LNCAP (cell line): ENCODE measurements around the gene CAMK2B.
A peak's percentile ranks its signal among the peaks of the same experiment; 100 is the strongest.

ENCODE experiments used
- CTCF ChIP-seq: fragments of 450-650 bp; IDR thresholded peaks from 2 replicates; pipeline ENCODE4 v1.5.1; 2017; ENCODE audit warnings: mild to moderate bottlenecking

The CAMK2B gene

GRCh38 chr7:44251881-44252280 is 73.5 kb downstream of the CAMK2B start:
- TF ChIP-seq CTCF: no peak

DNA sequence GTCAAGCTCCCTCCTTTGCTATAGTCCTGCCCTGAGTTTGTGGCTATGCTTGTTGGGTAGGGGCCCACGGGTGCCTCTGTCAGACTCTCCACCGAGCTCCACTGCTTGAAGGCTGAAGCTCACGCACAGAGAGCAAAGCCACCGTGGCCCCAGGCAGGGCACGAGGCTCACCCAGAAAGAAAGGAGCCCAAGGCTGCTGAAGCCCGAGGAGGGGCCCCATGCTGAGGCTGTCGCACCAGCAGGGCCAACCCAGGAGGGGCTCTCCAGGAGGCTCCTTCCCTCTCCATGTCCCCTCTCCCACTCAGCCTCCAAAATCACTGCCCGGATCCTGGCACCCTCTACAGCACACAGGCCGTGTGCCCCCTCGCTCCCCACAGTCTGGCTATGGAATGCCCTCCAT is 74.1 kb downstream of the CAMK2B start:
- no peak for TF ChIP-seq CTCF

DNA sequence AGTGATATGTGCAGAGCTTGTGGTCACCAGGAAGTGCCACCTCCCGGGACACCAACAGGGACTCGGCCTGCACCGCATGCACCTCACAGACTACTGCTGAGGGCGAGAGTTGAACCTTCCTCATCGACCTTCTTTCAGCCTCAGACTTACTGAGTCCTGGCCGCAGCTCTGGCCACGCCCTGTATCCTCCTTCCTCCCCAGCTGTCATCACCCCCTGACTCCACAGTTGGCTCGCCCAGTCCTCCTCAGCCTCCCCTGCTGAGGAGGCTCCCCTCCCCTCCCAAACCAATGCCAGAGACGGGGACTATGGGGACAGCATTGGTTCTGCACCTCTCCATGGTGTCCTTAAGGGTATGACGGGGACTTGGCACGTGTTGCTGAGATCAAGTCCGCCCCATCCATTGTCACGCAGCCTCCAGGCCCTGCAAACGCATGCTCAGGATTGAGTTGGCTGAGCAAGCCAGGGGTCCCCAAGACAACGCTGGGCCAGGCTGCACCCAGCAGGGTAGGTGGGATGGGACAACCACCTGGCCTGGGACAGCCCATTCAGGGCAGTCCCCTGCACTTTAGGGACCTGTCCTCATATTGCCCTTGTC is 75.7 kb downstream of the CAMK2B start:
- TF ChIP-seq CTCF: no peak

DNA sequence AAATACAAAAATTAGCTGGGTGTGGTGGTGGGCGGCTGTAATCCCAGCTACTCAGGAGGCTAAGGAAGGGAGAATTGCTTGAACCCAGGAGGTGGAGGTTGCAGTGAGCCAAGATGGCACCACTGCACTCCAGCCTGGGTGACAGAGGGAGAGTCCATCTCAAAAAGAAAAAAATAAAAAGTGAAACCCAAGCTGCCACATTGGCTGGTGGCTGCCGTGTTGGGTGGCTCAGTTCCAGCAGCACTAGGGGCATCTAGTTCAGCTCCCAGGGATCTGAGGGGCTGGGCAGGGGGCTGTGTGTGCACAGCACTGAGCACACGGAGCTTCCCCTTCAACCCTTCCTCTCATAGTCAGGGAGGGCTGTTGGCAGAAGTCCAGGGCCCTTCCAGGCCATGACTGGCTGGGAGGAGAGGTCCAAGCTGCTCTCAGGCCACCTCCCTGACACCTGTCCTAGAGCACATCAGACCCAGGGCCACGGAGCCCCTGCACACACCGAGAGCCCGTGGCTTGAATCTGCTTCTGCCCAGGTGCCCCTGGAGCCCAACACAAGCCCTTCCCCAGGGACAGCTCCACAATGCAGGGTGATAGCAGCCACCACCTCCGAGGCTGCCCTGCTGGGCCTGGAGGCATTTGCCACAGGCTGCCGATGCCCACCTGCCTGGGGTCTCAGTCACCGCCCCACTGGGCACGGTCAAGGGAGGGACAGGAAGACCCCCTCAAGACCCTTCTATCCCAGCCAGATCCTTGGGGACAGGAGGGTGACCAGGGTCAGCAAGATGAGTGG is 77.3 kb downstream of the CAMK2B start:
- TF ChIP-seq CTCF: no peak

- TF ChIP-seq CTCF: no peak
These were observed 78.8 kb downstream of the CAMK2B start for GRCh38 chr7:44246396-44247113.

GRCh38 chr7:44244282-44244681 is 81.1 kb downstream of the CAMK2B start:
- peak; percentile 58 for TF ChIP-seq CTCF

DNA sequence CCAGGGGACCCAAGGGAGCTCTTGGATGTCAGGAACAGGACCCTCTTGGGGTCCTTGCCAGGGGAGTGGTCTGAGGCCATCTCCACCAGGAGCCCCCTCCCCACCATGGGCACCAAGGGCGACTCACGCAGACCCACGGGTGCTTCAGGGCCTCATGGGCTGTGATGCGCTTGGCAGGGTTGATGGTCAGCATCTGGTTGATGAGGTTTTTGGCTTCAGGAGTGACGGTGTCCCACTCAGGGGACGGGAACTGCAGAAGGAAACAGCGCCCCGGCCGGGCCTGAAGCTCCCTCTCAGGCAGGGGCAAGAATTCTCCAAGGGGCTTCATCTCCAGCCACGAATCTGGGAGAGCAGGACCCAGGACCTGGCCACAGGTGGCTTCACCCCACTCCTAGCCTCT is 83.3 kb downstream of the CAMK2B start:
- TF ChIP-seq CTCF: no peak
